Astrocyte (in vitro differentiated cells and primary cell): ENCODE results near the gene GPD2. TPM values are rescaled to one million over a fixed set of nuclear protein-coding genes. Genes with fewer than 3 reads are reported as not detected.
A peak's percentile ranks its signal among the peaks of the same experiment; 100 is the strongest.

ENCODE experiments used
- DNase-seq: peaks from one replicate; pipeline ENCODE4 v3.0.0-alpha.2; 2010; ENCODE audit warnings: low read depth
- FAIRE-seq: peaks from 2 replicates; lab custom pipeline; 2011; peaks lifted over from hg19 to GRCh38; lab: Jason Lieb, UNC
- H2AFZ ChIP-seq: 2 replicates; pipeline ENCODE4 v1.6.0; 2012; ENCODE audit warnings: low read depth, low read length, inconsistent platforms
- H3K27ac ChIP-seq: 2 replicates; pipeline ENCODE4 v1.5.1; 2011; ENCODE audit warnings: low read depth, low read length, inconsistent platforms
- H3K27me3 ChIP-seq: 2 replicates; pipeline ENCODE4 v1.6.0; 2011; ENCODE audit warnings: low read length, inconsistent platforms; ENCODE audit not compliant: insufficient read depth
- H3K36me3 ChIP-seq: 2 replicates; pipeline ENCODE4 v1.5.1; 2011; ENCODE audit warnings: low read length, inconsistent platforms; ENCODE audit not compliant: insufficient read depth
- H3K4me1 ChIP-seq: 2 replicates; pipeline ENCODE4 v1.5.1; 2011; ENCODE audit warnings: low read length, inconsistent platforms; ENCODE audit not compliant: insufficient read depth
- H3K4me2 ChIP-seq: 2 replicates; pipeline ENCODE4 v1.6.0; 2012; ENCODE audit warnings: low read length, inconsistent platforms
- H3K4me3 ChIP-seq: 2 replicates; pipeline ENCODE4 v1.5.1; 2011; ENCODE audit warnings: low read depth, mild to moderate bottlenecking, low read length, inconsistent platforms; ENCODE audit not compliant: insufficient read depth
- H3K79me2 ChIP-seq: 2 replicates; pipeline ENCODE4 v1.6.0; 2012; ENCODE audit warnings: mild to moderate bottlenecking, low read length, inconsistent platforms; ENCODE audit not compliant: insufficient read depth
- H3K9ac ChIP-seq: 2 replicates; pipeline ENCODE4 v1.6.0; 2012; ENCODE audit warnings: mild to moderate bottlenecking, low read length, inconsistent platforms
- H3K9me3 ChIP-seq: 2 replicates; pipeline ENCODE4 v1.5.1; 2012; ENCODE audit warnings: low read depth, mild to moderate bottlenecking, low read length, inconsistent platforms; ENCODE audit not compliant: insufficient read depth
- H4K20me1 ChIP-seq: 2 replicates; pipeline ENCODE4 v1.6.0; 2012; ENCODE audit warnings: low read length, inconsistent platforms; ENCODE audit not compliant: insufficient read depth
- H3K27ac Mint-ChIP-seq: one replicate; pipeline ENCODE4 v1.8.0; 2021; ENCODE audit warnings: mild to moderate bottlenecking, mixed read lengths; ENCODE audit not compliant: unreplicated experiment
- H3K27me3 Mint-ChIP-seq: one replicate; pipeline ENCODE4 v1.8.0; 2021; ENCODE audit warnings: low read depth, mixed read lengths; ENCODE audit not compliant: unreplicated experiment
- H3K36me3 Mint-ChIP-seq: one replicate; pipeline ENCODE4 v1.8.0; 2021; ENCODE audit warnings: low read depth, mixed read lengths; ENCODE audit not compliant: unreplicated experiment
- H3K4me1 Mint-ChIP-seq: one replicate; pipeline ENCODE4 v1.8.0; 2021; ENCODE audit warnings: low read depth, mixed read lengths; ENCODE audit not compliant: unreplicated experiment
- H3K4me3 Mint-ChIP-seq: one replicate; pipeline ENCODE4 v1.8.0; 2021; ENCODE audit warnings: mild to moderate bottlenecking, moderate library complexity, mixed read lengths; ENCODE audit not compliant: unreplicated experiment
- H3K9me3 Mint-ChIP-seq: one replicate; pipeline ENCODE4 v1.8.0; 2021; ENCODE audit warnings: mild to moderate bottlenecking, mixed read lengths; ENCODE audit not compliant: unreplicated experiment
- EZH2 ChIP-seq: IDR thresholded peaks from 2 replicates; pipeline ENCODE4 v1.6.1; 2012; ENCODE audit warnings: mild to moderate bottlenecking, low read length, inconsistent platforms; ENCODE audit not compliant: insufficient read depth
- total RNA-seq: library from RNA; stranded (reverse); gene quantifications from 2 replicates; pipeline ENCODE4 v1.2.1, GENCODE V29; 2021
- TF ChIP-seq, protein P1 (sequence below): IDR thresholded peaks from 2 replicates; pipeline ENCODE4 v1.5.1; 2011; ENCODE audit warnings: low read depth, mild to moderate bottlenecking, inconsistent platforms, low read length, moderate library complexity; ENCODE audit not compliant: insufficient read depth

The GPD2 gene
- total RNA-seq, 1 donor from 2014 or later, result 29.0 TPM

DNA sequence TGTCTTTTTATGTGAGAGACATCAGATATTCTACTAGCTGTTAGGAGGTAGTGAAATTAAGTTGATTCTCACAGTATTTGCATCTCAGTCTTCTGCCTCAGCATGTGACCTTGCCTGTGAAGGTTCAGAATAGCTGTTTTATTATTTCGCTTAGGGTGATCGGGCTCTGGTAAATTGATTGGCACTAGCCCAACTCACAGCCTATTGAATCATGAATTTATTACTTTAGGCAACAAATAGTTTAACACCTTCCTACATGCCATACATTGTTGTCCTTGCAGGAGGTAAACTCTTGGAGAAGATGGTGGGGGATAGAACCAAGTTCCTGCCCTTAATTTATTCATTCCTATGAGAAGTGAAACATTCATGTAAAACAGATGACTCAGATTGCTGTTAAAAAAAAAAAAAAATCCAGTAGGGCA, 101.9 kb downstream of the GPD2 start:
- Histone ChIP-seq H3K27me3 (no peaks in the 10 kb centered on the region), H3K4me2 (peak overlapping the region; percentile 72), H4K20me1 (no peaks in the 10 kb centered on the region), H3K4me3 (no peak overlapping the region), H2AFZ (no peak overlapping the region), H3K9ac (no peak overlapping the region), H3K9me3 (no peaks in the 10 kb centered on the region), H3K79me2 (no peaks in the 10 kb centered on the region), H3K27ac (peak overlapping the region; percentile 49), H3K36me3 (no peaks in the 10 kb centered on the region), H3K4me1 (peaks cover 12% of the 10 kb centered on the region)
- no peak for FAIRE-seq
- no peaks in the 10 kb centered on the region for H3K27me3 Mint-ChIP-seq
- H3K4me1 Mint-ChIP-seq, result peaks cover 12% of the 10 kb centered on the region
- H3K9me3 Mint-ChIP-seq, result peaks cover 3% of the 10 kb centered on the region
- H3K4me3 Mint-ChIP-seq, result no peak overlapping the region
- TF ChIP-seq EZH2, result no peak
- TF ChIP-seq, protein P1, sequence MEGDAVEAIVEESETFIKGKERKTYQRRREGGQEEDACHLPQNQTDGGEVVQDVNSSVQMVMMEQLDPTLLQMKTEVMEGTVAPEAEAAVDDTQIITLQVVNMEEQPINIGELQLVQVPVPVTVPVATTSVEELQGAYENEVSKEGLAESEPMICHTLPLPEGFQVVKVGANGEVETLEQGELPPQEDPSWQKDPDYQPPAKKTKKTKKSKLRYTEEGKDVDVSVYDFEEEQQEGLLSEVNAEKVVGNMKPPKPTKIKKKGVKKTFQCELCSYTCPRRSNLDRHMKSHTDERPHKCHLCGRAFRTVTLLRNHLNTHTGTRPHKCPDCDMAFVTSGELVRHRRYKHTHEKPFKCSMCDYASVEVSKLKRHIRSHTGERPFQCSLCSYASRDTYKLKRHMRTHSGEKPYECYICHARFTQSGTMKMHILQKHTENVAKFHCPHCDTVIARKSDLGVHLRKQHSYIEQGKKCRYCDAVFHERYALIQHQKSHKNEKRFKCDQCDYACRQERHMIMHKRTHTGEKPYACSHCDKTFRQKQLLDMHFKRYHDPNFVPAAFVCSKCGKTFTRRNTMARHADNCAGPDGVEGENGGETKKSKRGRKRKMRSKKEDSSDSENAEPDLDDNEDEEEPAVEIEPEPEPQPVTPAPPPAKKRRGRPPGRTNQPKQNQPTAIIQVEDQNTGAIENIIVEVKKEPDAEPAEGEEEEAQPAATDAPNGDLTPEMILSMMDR, result no peak
- peaks cover 4% of the 10 kb centered on the region for H3K36me3 Mint-ChIP-seq
- no peak overlapping the region for H3K27ac Mint-ChIP-seq
- DNase-seq, result peak; percentile 45

DNA sequence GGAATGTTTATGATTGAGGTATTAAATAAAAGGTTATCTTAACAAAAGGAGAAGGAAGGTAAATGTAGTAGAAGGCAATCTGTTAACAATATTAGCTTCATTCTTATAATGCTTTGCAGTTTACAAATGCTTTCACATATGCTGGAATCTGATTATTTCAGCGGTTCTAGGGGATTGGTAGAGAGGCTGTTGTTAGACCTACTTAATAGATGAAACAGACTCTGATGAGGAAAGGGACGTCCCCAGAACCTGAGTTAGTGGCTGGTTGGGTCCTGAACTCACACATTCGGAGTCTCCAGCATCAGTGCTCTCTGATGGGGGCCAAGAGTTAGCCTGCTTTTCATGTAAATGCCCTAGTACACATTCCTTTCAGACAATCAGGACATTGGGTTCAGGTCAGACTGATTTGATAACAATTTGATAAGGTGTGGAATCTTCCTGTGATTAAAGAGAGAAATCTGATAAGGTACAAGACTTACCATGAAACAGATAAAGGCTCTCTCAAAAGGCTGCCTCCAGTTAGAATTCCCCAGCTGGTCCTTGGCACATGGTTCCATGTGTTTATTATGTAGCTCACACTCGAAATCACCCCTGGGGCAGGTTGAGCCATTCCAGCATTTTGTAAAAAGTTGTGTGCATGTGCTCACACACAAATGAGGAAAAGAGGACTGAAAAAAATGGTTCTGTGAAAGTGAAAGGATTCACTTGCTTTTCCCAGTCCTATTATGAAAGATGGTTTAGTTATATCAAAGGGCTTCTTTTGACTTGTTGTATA, 103.1 kb downstream of the GPD2 start:
- DNase-seq (no peak), FAIRE-seq (peak; percentile 23)
- Mint-ChIP-seq H3K27me3 (no peaks in the 10 kb centered on the region), H3K4me3 (no peak overlapping the region), H3K4me1 (peaks cover 12% of the 10 kb centered on the region), H3K36me3 (no peaks in the 10 kb centered on the region), H3K9me3 (peaks cover under 1% of the 10 kb centered on the region), H3K27ac (no peak overlapping the region)
- Histone ChIP-seq H4K20me1 (no peaks in the 10 kb centered on the region), H3K79me2 (no peaks in the 10 kb centered on the region), H3K9ac (no peak overlapping the region), H2AFZ (no peak overlapping the region), H3K4me1 (peaks cover 12% of the 10 kb centered on the region), H3K27ac (no peak overlapping the region), H3K4me2 (no peak overlapping the region), H3K27me3 (no peaks in the 10 kb centered on the region), H3K9me3 (no peaks in the 10 kb centered on the region), H3K36me3 (no peaks in the 10 kb centered on the region), H3K4me3 (no peak overlapping the region)
- TF ChIP-seq EZH2, result no peak
- TF ChIP-seq, protein P1, result no peak

DNA sequence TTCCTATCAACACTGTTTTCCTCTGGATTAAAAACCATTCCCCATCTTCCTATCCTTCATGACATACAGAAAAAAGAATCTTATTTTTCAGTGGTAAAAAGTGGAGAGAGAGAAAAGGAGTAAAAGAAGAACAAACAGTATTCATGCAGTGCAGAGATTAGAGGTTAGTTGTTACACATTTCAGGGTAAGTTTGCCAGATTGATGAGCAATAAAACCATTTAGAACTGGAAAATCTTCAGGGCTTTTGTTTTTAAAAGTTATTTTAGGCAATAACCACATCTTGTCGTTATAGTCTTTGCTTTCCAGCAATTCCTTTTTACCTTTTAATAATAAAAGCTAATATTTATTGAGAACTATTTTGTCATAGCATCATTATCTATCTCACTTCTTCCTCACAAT, 104.5 kb downstream of the GPD2 start:
- H3K9me3 Mint-ChIP-seq, result no peaks in the 10 kb centered on the region
- peaks cover 9% of the 10 kb centered on the region for H3K4me1 Mint-ChIP-seq
- H3K27me3 ChIP-seq, result no peaks in the 10 kb centered on the region
- H3K4me3 ChIP-seq, result no peak overlapping the region
- DNase-seq (peak; percentile 21), FAIRE-seq (no peak)
- H3K27me3 Mint-ChIP-seq, result no peaks in the 10 kb centered on the region
- H2AFZ ChIP-seq, result no peak overlapping the region
- no peaks in the 10 kb centered on the region for H3K79me2 ChIP-seq
- H3K4me2 ChIP-seq, result no peak overlapping the region
- H3K27ac ChIP-seq, result no peak overlapping the region
- no peaks in the 10 kb centered on the region for H3K9me3 ChIP-seq
- no peak overlapping the region for H3K4me3 Mint-ChIP-seq
- H3K9ac ChIP-seq, result no peak overlapping the region
- no peak overlapping the region for H3K27ac Mint-ChIP-seq
- peaks cover 12% of the 10 kb centered on the region for H3K4me1 ChIP-seq
- TF ChIP-seq, protein P1, result no peak
- no peak for TF ChIP-seq EZH2
- no peaks in the 10 kb centered on the region for H3K36me3 Mint-ChIP-seq
- no peaks in the 10 kb centered on the region for H3K36me3 ChIP-seq
- H4K20me1 ChIP-seq, result no peaks in the 10 kb centered on the region
